Stimulated activated CD8-positive, alpha-beta memory T cell treated with anti-CD3 and anti-CD28 coated beads, Interleukin-2, amount 100 ng/mL, for 1 hour (primary cell): ENCODE data around the gene KCNN3.

Experiments
- DNase-seq, 2 donors: peaks; one replicate each; pipeline ENCODE4 v3.0.0-alpha.2; 2020; ENCODE audit warnings: low read depth in 2 of 2

The KCNN3 gene

GRCh38 chr1:154729031-154729442 lies 141.0 kb downstream of the KCNN3 start:
- no peak for DNase-seq

GRCh38 chr1:154726896-154727753 lies 143.0 kb downstream of the KCNN3 start:
- no peak for DNase-seq

GRCh38 chr1:154726443-154726842 lies 143.6 kb downstream of the KCNN3 start:
- DNase-seq = no peak

GRCh38 chr1:154725865-154726264 lies 144.2 kb downstream of the KCNN3 start:
- no peak for DNase-seq

GRCh38 chr1:154720328-154721297 lies 149.5 kb downstream of the KCNN3 start:
- no peak for DNase-seq

- DNase-seq = no peak
Observed at GRCh38 chr1:154719586-154720327, 150.3 kb downstream of the KCNN3 start.

GRCh38 chr1:154718566-154718965 lies 151.5 kb downstream of the KCNN3 start:
- no peak for DNase-seq

GRCh38 chr1:154717528-154717924 lies 152.6 kb downstream of the KCNN3 start:
- no peak for DNase-seq

- no peak for DNase-seq
Observed at GRCh38 chr1:154716614-154717527, 153.2 kb downstream of the KCNN3 start.

- DNase-seq = no peak
Observed at GRCh38 chr1:154716011-154716410, 154.1 kb downstream of the KCNN3 start.

GRCh38 chr1:154715385-154715784 lies 154.7 kb downstream of the KCNN3 start:
- no peak for DNase-seq

GRCh38 chr1:154714638-154715037 lies 155.4 kb downstream of the KCNN3 start:
- no peak for DNase-seq

GRCh38 chr1:154714052-154714623 lies 155.9 kb downstream of the KCNN3 start:
- DNase-seq = no peak

- DNase-seq = no peak
Observed at GRCh38 chr1:154713005-154713404, 157.1 kb downstream of the KCNN3 start.

- DNase-seq = no peak
Observed at GRCh38 chr1:154712166-154712810, 157.8 kb downstream of the KCNN3 start.

- no peak for DNase-seq
Observed at GRCh38 chr1:154711416-154711815, 158.7 kb downstream of the KCNN3 start.

GRCh38 chr1:154710106-154710505 lies 160.0 kb downstream of the KCNN3 start:
- no peak for DNase-seq

GRCh38 chr1:154707901-154708463 lies 162.1 kb downstream of the KCNN3 start:
- no peak for DNase-seq

GRCh38 chr1:154706851-154707250 lies 163.2 kb downstream of the KCNN3 start:
- DNase-seq = no peak

GRCh38 chr1:154705544-154705943 lies 164.5 kb downstream of the KCNN3 start:
- DNase-seq = no peak
